Parathyroid adenoma (tissue), 2 donors: ENCODE data around the gene PPP6R2.

ENCODE experiments used
- H2AFZ ChIP-seq: fragments of 300-600 bp; sonication (generic); one replicate; pipeline ENCODE4 v1.7.0; 2017; ENCODE audit warnings: antibody characterized with exemption, mild to moderate bottlenecking
- H3K27ac ChIP-seq: fragments of 300-600 bp; sonication (generic); one replicate; pipeline ENCODE4 v1.7.0; 2017
- H3K27me3 ChIP-seq: fragments of 300-600 bp; sonication (generic); one replicate; pipeline ENCODE4 v1.7.0; 2017; ENCODE audit warnings: low read length; ENCODE audit not compliant: control insufficient read depth, insufficient read depth
- H3K36me3 ChIP-seq: fragments of 300-600 bp; sonication (generic); one replicate; pipeline ENCODE4 v1.7.0; 2017; ENCODE audit warnings: low read length; ENCODE audit not compliant: control insufficient read depth, insufficient read depth
- H3K4me1 ChIP-seq: fragments of 300-600 bp; sonication (generic); one replicate; pipeline ENCODE4 v1.7.0; 2017; ENCODE audit warnings: control low read depth
- H3K4me2 ChIP-seq: fragments of 300-600 bp; sonication (generic); one replicate; pipeline ENCODE4 v1.7.0; 2017; ENCODE audit warnings: low read length
- H3K4me3 ChIP-seq: fragments of 300-600 bp; sonication (generic); one replicate; pipeline ENCODE4 v1.7.0; 2017; ENCODE audit warnings: low read depth, low read length
- H3K79me2 ChIP-seq: fragments of 300-600 bp; sonication (generic); one replicate; pipeline ENCODE4 v1.7.0; 2017; ENCODE audit warnings: control low read depth
- H3K9ac ChIP-seq: fragments of 300-600 bp; sonication (generic); one replicate; pipeline ENCODE4 v1.7.0; 2017; ENCODE audit warnings: mild to moderate bottlenecking
- H3K9me3 ChIP-seq: fragments of 300-600 bp; sonication (generic); one replicate; pipeline ENCODE4 v1.7.0; 2017; ENCODE audit warnings: low read length; ENCODE audit not compliant: control insufficient read depth
- CTCF ChIP-seq: fragments of 300-600 bp; sonication (generic); IDR thresholded peaks from one replicate; pipeline ENCODE4 v1.7.0; 2017; ENCODE audit warnings: antibody characterized with exemption, mild to moderate bottlenecking
- donor health status: primary hyperparathyroidism.

Gene PPP6R2

DNA sequence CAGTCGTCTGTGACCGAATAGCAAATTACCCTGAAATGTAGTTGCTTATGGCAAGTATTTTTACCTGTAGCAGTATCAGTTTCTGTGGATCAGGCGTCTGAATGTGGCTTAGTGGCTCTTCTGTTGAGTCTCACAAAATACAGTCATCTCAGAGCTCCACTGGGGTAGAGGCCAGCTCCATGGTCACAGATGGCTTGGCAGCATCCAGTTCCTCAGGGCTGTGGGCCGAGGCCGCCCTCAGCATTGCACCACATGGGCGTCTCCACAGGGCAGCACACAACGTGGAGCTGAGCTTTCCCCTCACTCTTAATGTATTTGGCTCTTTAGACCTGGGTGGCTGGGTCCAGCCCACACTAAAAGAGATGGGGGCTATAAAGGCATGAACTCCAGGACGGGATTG is 73.9 kb downstream of the PPP6R2 start:
- H3K4me2 ChIP-seq = no peak overlapping the region
- H3K9me3 ChIP-seq = no peaks in the 10 kb centered on the region
- H2AFZ ChIP-seq = no peak overlapping the region
- no peak overlapping the region for H3K27ac ChIP-seq
- H3K9ac ChIP-seq = no peak overlapping the region
- no peaks in the 10 kb centered on the region for H3K4me1 ChIP-seq
- no peaks in the 10 kb centered on the region for H3K79me2 ChIP-seq
- no peaks in the 10 kb centered on the region for H3K36me3 ChIP-seq
- TF ChIP-seq CTCF = no peak
- H3K4me3 ChIP-seq = no peak overlapping the region
- no peaks in the 10 kb centered on the region for H3K27me3 ChIP-seq

DNA sequence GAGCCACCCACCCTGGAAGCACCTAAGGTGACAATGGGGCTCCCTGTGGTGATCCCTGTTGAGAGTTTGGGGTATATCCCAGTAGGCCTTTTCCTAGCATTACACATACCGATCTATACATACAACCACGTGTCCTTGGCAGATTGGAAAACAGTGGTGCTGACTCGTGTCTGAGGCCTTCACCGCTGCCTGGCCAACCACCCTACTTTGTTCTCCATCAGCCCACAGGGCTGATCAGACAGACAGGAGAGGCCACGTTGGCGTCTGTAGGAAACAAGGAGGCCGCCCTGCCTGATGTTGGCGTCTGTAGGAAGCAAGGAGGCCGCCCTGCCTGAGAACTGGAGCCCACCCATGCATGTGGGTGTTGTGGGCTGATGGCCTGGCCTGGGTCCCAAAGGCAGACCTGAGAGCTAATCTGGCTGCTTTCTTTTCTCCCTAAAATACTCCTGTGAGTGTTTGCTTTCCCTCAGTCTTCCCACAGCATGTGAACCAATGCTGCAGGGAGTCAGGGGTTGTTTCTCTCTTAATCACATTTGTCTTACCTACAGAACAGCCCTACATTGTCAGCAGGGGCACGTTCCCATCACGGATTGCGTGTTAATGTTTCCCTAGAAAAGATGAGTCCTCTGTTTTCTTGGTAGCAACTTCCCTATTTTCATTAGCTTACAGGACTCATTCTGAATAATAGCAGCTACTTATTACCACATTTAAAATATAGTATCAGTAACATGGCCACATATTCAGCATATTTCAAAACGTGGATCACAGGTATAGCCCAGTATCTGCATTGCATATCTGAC is 74.5 kb downstream of the PPP6R2 start:
- H3K4me1 ChIP-seq = no peaks in the 10 kb centered on the region
- no peak overlapping the region for H3K9ac ChIP-seq
- H3K4me3 ChIP-seq = no peak overlapping the region
- H3K27ac ChIP-seq = no peak overlapping the region
- H3K27me3 ChIP-seq = no peaks in the 10 kb centered on the region
- no peak overlapping the region for H2AFZ ChIP-seq
- no peak for TF ChIP-seq CTCF
- no peaks in the 10 kb centered on the region for H3K79me2 ChIP-seq
- no peaks in the 10 kb centered on the region for H3K36me3 ChIP-seq
- H3K4me2 ChIP-seq = no peak overlapping the region
- H3K9me3 ChIP-seq = no peaks in the 10 kb centered on the region

DNA sequence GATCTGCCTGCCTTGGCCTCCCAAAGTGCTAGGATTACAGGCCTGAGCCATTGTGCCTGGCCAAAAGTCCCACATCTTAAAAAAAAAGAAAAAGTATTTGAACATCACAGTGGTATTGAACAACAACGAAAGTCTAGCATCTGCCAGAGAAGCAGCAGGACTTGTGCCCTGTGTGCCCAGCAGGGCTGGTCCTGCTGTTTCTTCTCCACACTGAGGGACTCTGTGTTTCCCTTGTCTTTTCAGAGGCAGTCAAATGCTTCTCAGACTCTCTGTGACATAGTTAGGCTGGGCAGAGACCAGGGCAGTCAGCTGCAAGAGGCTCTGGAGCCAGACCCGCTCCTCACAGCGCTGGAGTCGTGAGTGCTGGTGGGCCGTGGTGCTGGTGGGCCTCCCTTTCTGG is 75.5 kb downstream of the PPP6R2 start:
- no peak for TF ChIP-seq CTCF
- no peaks in the 10 kb centered on the region for H3K4me1 ChIP-seq
- H3K79me2 ChIP-seq = no peaks in the 10 kb centered on the region
- H3K4me2 ChIP-seq = no peak overlapping the region
- H3K27ac ChIP-seq = no peak overlapping the region
- H3K9ac ChIP-seq = no peak overlapping the region
- H2AFZ ChIP-seq = no peak overlapping the region
- H3K9me3 ChIP-seq = no peaks in the 10 kb centered on the region
- no peaks in the 10 kb centered on the region for H3K27me3 ChIP-seq
- H3K4me3 ChIP-seq = no peak overlapping the region
- H3K36me3 ChIP-seq = no peaks in the 10 kb centered on the region

DNA sequence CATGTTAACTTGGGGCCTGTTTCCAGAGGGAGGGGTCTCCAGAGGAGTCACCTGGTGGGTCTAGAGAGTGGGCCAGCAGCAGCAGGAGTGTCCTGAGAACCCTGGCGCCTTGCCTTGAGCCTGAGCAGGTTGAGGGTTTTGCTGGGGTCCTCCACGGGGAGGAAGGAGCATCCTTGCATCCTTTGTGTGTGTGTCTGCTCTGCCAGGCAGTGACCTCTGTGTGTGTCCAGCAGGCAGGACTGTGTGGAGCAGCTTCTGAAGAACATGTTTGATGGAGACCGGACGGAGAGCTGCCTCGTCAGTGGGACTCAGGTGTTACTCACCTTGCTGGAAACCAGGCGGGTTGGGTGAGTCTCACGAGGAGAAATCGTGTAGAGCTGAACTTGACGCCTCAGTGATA is 76.0 kb downstream of the PPP6R2 start:
- Histone ChIP-seq H2AFZ (no peak overlapping the region), H3K4me2 (no peak overlapping the region), H3K4me3 (no peak overlapping the region), H3K4me1 (no peaks in the 10 kb centered on the region), H3K27ac (no peak overlapping the region), H3K9ac (no peak overlapping the region), H3K79me2 (no peaks in the 10 kb centered on the region), H3K9me3 (no peaks in the 10 kb centered on the region), H3K36me3 (no peaks in the 10 kb centered on the region), H3K27me3 (no peaks in the 10 kb centered on the region)
- no peak for TF ChIP-seq CTCF

DNA sequence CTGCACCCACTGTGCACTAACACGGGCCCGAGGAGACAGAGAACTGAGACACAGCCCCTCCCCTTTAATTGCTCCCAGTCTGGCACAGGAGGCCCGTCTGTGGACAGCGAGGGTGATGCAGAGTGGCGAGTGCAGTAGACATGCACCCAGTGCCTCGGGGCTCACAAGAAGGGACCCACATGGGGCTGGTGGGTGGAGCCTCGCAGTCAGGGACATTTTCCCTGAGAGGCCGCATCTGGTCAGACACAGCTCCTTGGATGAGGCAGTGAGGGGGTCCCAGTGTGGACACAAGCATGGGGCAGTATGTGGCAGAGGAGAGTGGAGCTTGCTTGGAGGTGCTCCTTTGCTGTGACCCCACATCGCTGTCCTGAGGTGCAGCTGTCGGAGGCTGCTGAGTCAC is 76.9 kb downstream of the PPP6R2 start:
- no peak for TF ChIP-seq CTCF
- Histone ChIP-seq H3K36me3 (no peaks in the 10 kb centered on the region), H3K9me3 (no peaks in the 10 kb centered on the region), H3K9ac (no peak overlapping the region), H3K79me2 (no peaks in the 10 kb centered on the region), H3K4me1 (no peaks in the 10 kb centered on the region), H3K27me3 (no peaks in the 10 kb centered on the region), H3K4me3 (no peak overlapping the region), H3K4me2 (no peak overlapping the region), H2AFZ (no peak overlapping the region), H3K27ac (no peak overlapping the region)
